Loucy (cell line): ENCODE measurements around the gene CCDC187.

Source experiments
- EZH2phosphoT487 ChIP-seq: fragments of 200-600 bp; IDR thresholded peaks from 2 replicates; pipeline ENCODE4 v1.6.1; 2018; ENCODE audit warnings: antibody characterized with exemption, mild to moderate bottlenecking, moderate library complexity, borderline replicate concordance
- TF ChIP-seq, protein P1 (sequence below): fragments of 200-600 bp; sonication (generic); conservative IDR thresholded peaks from 2 replicates; pipeline ENCODE4 v1.5.1; 2014; ENCODE audit warnings: mild to moderate bottlenecking, antibody characterized with exemption, low read length

DNA sequence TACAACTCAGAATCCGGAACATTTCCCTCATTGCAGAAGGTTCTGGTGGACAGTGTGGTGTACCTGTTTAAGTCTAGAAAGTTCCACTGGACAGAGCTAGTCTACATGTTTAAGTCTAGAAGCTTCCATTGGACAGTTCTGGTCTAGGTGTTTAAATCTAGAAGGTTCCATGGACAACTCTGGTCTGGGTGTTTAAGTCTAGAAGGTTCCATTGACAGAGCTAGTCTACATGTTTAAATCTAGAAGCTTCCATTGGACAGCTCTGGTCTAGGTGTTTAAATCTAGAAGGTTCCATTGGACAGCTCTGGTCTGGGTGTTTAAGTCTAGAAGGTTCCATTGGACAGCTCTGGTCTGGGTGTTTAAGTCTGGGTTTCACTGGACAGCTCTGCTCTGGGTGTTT, 25.0 kb downstream of the CCDC187 start:
- TF ChIP-seq, protein P1, sequence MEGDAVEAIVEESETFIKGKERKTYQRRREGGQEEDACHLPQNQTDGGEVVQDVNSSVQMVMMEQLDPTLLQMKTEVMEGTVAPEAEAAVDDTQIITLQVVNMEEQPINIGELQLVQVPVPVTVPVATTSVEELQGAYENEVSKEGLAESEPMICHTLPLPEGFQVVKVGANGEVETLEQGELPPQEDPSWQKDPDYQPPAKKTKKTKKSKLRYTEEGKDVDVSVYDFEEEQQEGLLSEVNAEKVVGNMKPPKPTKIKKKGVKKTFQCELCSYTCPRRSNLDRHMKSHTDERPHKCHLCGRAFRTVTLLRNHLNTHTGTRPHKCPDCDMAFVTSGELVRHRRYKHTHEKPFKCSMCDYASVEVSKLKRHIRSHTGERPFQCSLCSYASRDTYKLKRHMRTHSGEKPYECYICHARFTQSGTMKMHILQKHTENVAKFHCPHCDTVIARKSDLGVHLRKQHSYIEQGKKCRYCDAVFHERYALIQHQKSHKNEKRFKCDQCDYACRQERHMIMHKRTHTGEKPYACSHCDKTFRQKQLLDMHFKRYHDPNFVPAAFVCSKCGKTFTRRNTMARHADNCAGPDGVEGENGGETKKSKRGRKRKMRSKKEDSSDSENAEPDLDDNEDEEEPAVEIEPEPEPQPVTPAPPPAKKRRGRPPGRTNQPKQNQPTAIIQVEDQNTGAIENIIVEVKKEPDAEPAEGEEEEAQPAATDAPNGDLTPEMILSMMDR: no peak
- TF ChIP-seq EZH2phosphoT487: no peak
